Large intestine (tissue), 3 donors: ENCODE results near the gene TSKS. TPM values are rescaled to one million over a fixed set of nuclear protein-coding genes. Genes with fewer than 3 reads are reported as not detected.
A peak's percentile ranks its signal among the peaks of the same experiment; 100 is the strongest.

Experiments
- DNase-seq, 2 donors: peaks; one replicate each; pipeline versions ENCODE4 v3.0.0 to v3.0.0-alpha.2; 2013
- H3K27ac ChIP-seq: one replicate; pipeline ENCODE4 v1.5.1; 2013; ENCODE audit warnings: low read length
- H3K27me3 ChIP-seq: 2 replicates; pipeline ENCODE4 v1.6.1; 2013; ENCODE audit warnings: low read length; ENCODE audit not compliant: control insufficient read depth, insufficient read depth
- H3K36me3 ChIP-seq: 2 replicates; pipeline ENCODE4 v1.6.1; 2013; ENCODE audit warnings: low read length; ENCODE audit not compliant: control insufficient read depth, insufficient read depth
- H3K4me1 ChIP-seq: one replicate; pipeline ENCODE4 v1.6.1; 2013; ENCODE audit warnings: low read length; ENCODE audit not compliant: control insufficient read depth, insufficient read depth
- H3K4me3 ChIP-seq: one replicate; pipeline ENCODE4 v1.5.1; 2013; ENCODE audit warnings: low read length
- H3K9me3 ChIP-seq: one replicate; pipeline ENCODE4 v1.6.1; 2013; ENCODE audit warnings: mild to moderate bottlenecking, low read depth, low read length, moderate library complexity; ENCODE audit not compliant: control insufficient read depth
- WGBS: methylation state at CpG from one replicate; pipeline ENCODE4 v1.1.5; 2013; ENCODE audit warnings: low lambda C conversion rate; ENCODE audit not compliant: insufficient coverage; 5-methylcytosine and 5-hydroxymethylcytosine counted together
- polyA plus RNA-seq: library from polyadenylated mRNA; unstranded; fragments of 120-200 nt; gene quantifications from one replicate; pipeline ENCODE4 v1.2.1, GENCODE V29; 2013

The TSKS gene
- polyA plus RNA-seq, 1 donor = 0.15 TPM

GRCh38 chr19:49779731-49780555, 16.8 kb upstream of the TSKS start:
- 40% methylated on average over 1 of the region's 11 CpGs for WGBS
- DNase-seq = no peak
- H3K27me3 ChIP-seq = no peaks in the 10 kb centered on the region
- no peak overlapping the region for H3K27ac ChIP-seq
- peaks cover 3% of the 10 kb centered on the region for H3K9me3 ChIP-seq
- no peaks in the 10 kb centered on the region for H3K4me1 ChIP-seq
- H3K4me3 ChIP-seq = no peak overlapping the region
- peaks cover 40% of the 10 kb centered on the region for H3K36me3 ChIP-seq

GRCh38 chr19:49776371-49776764, 13.3 kb upstream of the TSKS start:
- WGBS = 75% methylated on average over 2 of the region's 6 CpGs
- H3K36me3 ChIP-seq = peaks cover 17% of the 10 kb centered on the region
- H3K9me3 ChIP-seq = no peaks in the 10 kb centered on the region
- peaks cover 6% of the 10 kb centered on the region for H3K4me1 ChIP-seq
- H3K4me3 ChIP-seq = no peak overlapping the region
- no peak for DNase-seq
- H3K27me3 ChIP-seq = no peaks in the 10 kb centered on the region
- H3K27ac ChIP-seq = no peak overlapping the region

GRCh38 chr19:49775742-49776370, 12.8 kb upstream of the TSKS start:
- H3K36me3 ChIP-seq = peaks cover 17% of the 10 kb centered on the region
- no CpG with 5 or more reads among the region's 20 CpGs for WGBS
- no peaks in the 10 kb centered on the region for H3K27me3 ChIP-seq
- no peak for DNase-seq
- H3K4me1 ChIP-seq = peaks cover 7% of the 10 kb centered on the region
- no peaks in the 10 kb centered on the region for H3K9me3 ChIP-seq
- H3K27ac ChIP-seq = no peak overlapping the region
- H3K4me3 ChIP-seq = no peak overlapping the region

GRCh38 chr19:49774969-49775368, 11.9 kb upstream of the TSKS start:
- no peak overlapping the region for H3K4me3 ChIP-seq
- no peaks in the 10 kb centered on the region for H3K27me3 ChIP-seq
- no peak overlapping the region for H3K27ac ChIP-seq
- no peaks in the 10 kb centered on the region for H3K9me3 ChIP-seq
- WGBS = no CpG with 5 or more reads among the region's 8 CpGs
- DNase-seq = no peak
- H3K36me3 ChIP-seq = peaks cover 14% of the 10 kb centered on the region
- H3K4me1 ChIP-seq = peaks cover 7% of the 10 kb centered on the region

- Histone ChIP-seq H3K27ac (no peak overlapping the region), H3K9me3 (no peaks in the 10 kb centered on the region), H3K4me3 (no peak overlapping the region), H3K36me3 (peaks cover 15% of the 10 kb centered on the region), H3K27me3 (no peaks in the 10 kb centered on the region), H3K4me1 (peaks cover 7% of the 10 kb centered on the region)
- no peak for DNase-seq
- 100% methylated on average over 1 of the region's 8 CpGs for WGBS
Measured at GRCh38 chr19:49773663-49774350, 10.7 kb upstream of the TSKS start.

GRCh38 chr19:49772850-49773432, 9.8 kb upstream of the TSKS start:
- no peak for DNase-seq
- Histone ChIP-seq H3K27ac (no peak overlapping the region), H3K9me3 (no peaks in the 10 kb centered on the region), H3K36me3 (peaks cover 15% of the 10 kb centered on the region), H3K4me1 (peaks cover 14% of the 10 kb centered on the region), H3K27me3 (no peaks in the 10 kb centered on the region), H3K4me3 (no peak overlapping the region)
- WGBS = no CpG with 5 or more reads among the region's 10 CpGs

GRCh38 chr19:49771674-49772139, 8.6 kb upstream of the TSKS start:
- H3K4me3 ChIP-seq = no peak overlapping the region
- no peaks in the 10 kb centered on the region for H3K9me3 ChIP-seq
- H3K4me1 ChIP-seq = peaks cover 19% of the 10 kb centered on the region
- H3K36me3 ChIP-seq = peaks cover 15% of the 10 kb centered on the region
- no peaks in the 10 kb centered on the region for H3K27me3 ChIP-seq
- WGBS = no CpG with 5 or more reads among the region's 13 CpGs
- H3K27ac ChIP-seq = peak overlapping the region; percentile 63
- DNase-seq = peak; percentile 69 to 79

GRCh38 chr19:49770529-49770928, 7.4 kb upstream of the TSKS start:
- Histone ChIP-seq H3K27me3 (no peaks in the 10 kb centered on the region), H3K27ac (no peak overlapping the region), H3K36me3 (peaks cover 5% of the 10 kb centered on the region), H3K9me3 (no peaks in the 10 kb centered on the region), H3K4me3 (no peak overlapping the region), H3K4me1 (peaks cover 23% of the 10 kb centered on the region)
- DNase-seq = no peak
- WGBS = no CpG with 5 or more reads among the region's 8 CpGs

- peak overlapping the region; percentile 88 for H3K4me3 ChIP-seq
- H3K36me3 ChIP-seq = peaks cover 2% of the 10 kb centered on the region
- H3K27me3 ChIP-seq = no peaks in the 10 kb centered on the region
- H3K9me3 ChIP-seq = no peaks in the 10 kb centered on the region
- 80% methylated on average over 1 of the region's 12 CpGs for WGBS
- no peak overlapping the region for H3K27ac ChIP-seq
- H3K4me1 ChIP-seq = peaks cover 25% of the 10 kb centered on the region
- no peak for DNase-seq
Measured at GRCh38 chr19:49767967-49768581, 5.0 kb upstream of the TSKS start.

- peaks cover 2% of the 10 kb centered on the region for H3K36me3 ChIP-seq
- peaks cover 25% of the 10 kb centered on the region for H3K4me1 ChIP-seq
- peak overlapping the region; percentile 64 for H3K27ac ChIP-seq
- H3K4me3 ChIP-seq = peak overlapping the region; percentile 88
- H3K27me3 ChIP-seq = no peaks in the 10 kb centered on the region
- WGBS = no CpG with 5 or more reads among the region's 9 CpGs
- peak in 1 of 2 donors; percentile 42 for DNase-seq
- H3K9me3 ChIP-seq = no peaks in the 10 kb centered on the region
Measured at GRCh38 chr19:49767381-49767780, 4.3 kb upstream of the TSKS start.
